NCI-H345 treated with DMSO at 0.1 percent for 48 hours (cell line): Measurements from ENCODE around the gene RASSF6.
A peak's percentile ranks its signal among the peaks of the same experiment; 100 is the strongest.
"Not testable (repeated sequence)": the region's sequence is repeated elsewhere in the genome, so short reads cannot be mapped to it uniquely, and the experiment has no call there.

Experiments used
- DNase-seq: peaks from one replicate; lab custom pipeline; 2025; ENCODE audit not compliant: unreplicated experiment; lab: John Stamatoyannopoulos, UW

RASSF6 gene

GRCh38 chr4:73613130-73613529, 7.1 kb downstream of the RASSF6 start:
- DNase-seq, result no peak

GRCh38 chr4:73612032-73612431, 8.2 kb downstream of the RASSF6 start:
- no peak for DNase-seq

- no peak for DNase-seq
These were observed 10.5 kb downstream of the RASSF6 start for GRCh38 chr4:73609706-73610105.

GRCh38 chr4:73608689-73609594, 11.3 kb downstream of the RASSF6 start:
- DNase-seq, result no peak

GRCh38 chr4:73607375-73608033, 12.7 kb downstream of the RASSF6 start:
- DNase-seq, result no peak

GRCh38 chr4:73606465-73606974, 13.7 kb downstream of the RASSF6 start:
- DNase-seq, result peak; percentile 84

- DNase-seq, result no peak
These were observed 16.2 kb downstream of the RASSF6 start for GRCh38 chr4:73603854-73604584.

- DNase-seq, result no peak
These were observed 16.9 kb downstream of the RASSF6 start for GRCh38 chr4:73603271-73603710.

GRCh38 chr4:73600954-73601353, 19.3 kb downstream of the RASSF6 start:
- DNase-seq, result no peak

GRCh38 chr4:73599182-73599581, 21.1 kb downstream of the RASSF6 start:
- no peak for DNase-seq

- no peak for DNase-seq
These were observed 22.6 kb downstream of the RASSF6 start for GRCh38 chr4:73597594-73597993.

GRCh38 chr4:73597183-73597582, 23.1 kb downstream of the RASSF6 start:
- DNase-seq, result not testable (repeated sequence)

GRCh38 chr4:73596001-73596400, 24.2 kb downstream of the RASSF6 start:
- DNase-seq, result no peak

- DNase-seq, result no peak
These were observed 26.5 kb downstream of the RASSF6 start for GRCh38 chr4:73593631-73594241.

- peak; percentile 7 for DNase-seq
These were observed 30.1 kb downstream of the RASSF6 start for GRCh38 chr4:73589887-73590801.

- no peak for DNase-seq
These were observed 30.9 kb downstream of the RASSF6 start for GRCh38 chr4:73589261-73589847.

GRCh38 chr4:73588613-73589012, 31.6 kb downstream of the RASSF6 start:
- DNase-seq, result no peak

GRCh38 chr4:73586666-73587065, 33.6 kb downstream of the RASSF6 start:
- no peak for DNase-seq

- no peak for DNase-seq
These were observed 34.2 kb downstream of the RASSF6 start for GRCh38 chr4:73586040-73586439.
